SJSA1 (cell line): ENCODE data around the gene CMTM3. TPM values are rescaled to one million over a fixed set of nuclear protein-coding genes. Genes with fewer than 3 reads are reported as not detected.
A peak's percentile ranks its signal among the peaks of the same experiment; 100 is the strongest.
"Not testable (repeated sequence)": the region's sequence is repeated elsewhere in the genome, so short reads cannot be mapped to it uniquely, and the experiment has no call there.

ENCODE experiments used
- DNase-seq, 2 experiments: peaks; one replicate each; pipeline ENCODE4 v3.0.0-alpha.2; 2015 to 2020; ENCODE audit warnings: low spot score in 2 of 2, low read depth in 1 of 2
- H3K27ac ChIP-seq: fragments of 250-450 bp; sonication (Bioruptor Pico); 2 replicates; pipeline ENCODE4 v1.5.1; 2020; ENCODE audit warnings: mild to moderate bottlenecking, moderate library complexity
- H3K27me3 ChIP-seq: fragments of 250-450 bp; sonication (Bioruptor Pico); replicated peaks from 2 replicates; pipeline ENCODE4 v1.5.1; 2020; ENCODE audit warnings: mild to moderate bottlenecking, moderate library complexity
- H3K36me3 ChIP-seq: fragments of 250-450 bp; sonication (Bioruptor Pico); 2 replicates; pipeline ENCODE4 v1.5.1; 2020; ENCODE audit warnings: mild to moderate bottlenecking
- H3K4me1 ChIP-seq: fragments of 250-450 bp; sonication (Bioruptor Pico); replicated peaks from 2 replicates; pipeline ENCODE4 v1.6.1; 2021; ENCODE audit warnings: mild to moderate bottlenecking
- H3K4me3 ChIP-seq: fragments of 250-450 bp; sonication (Bioruptor Pico); 2 replicates; pipeline ENCODE4 v1.5.1; 2020; ENCODE audit warnings: mild to moderate bottlenecking
- H3K9me3 ChIP-seq: fragments of 250-450 bp; sonication (Bioruptor Pico); replicated peaks from 2 replicates; pipeline ENCODE4 v1.5.1; 2020; ENCODE audit warnings: mild to moderate bottlenecking
- total RNA-seq: library from RNA; depleted of rRNA; stranded (reverse); fragments of >200 nt; shearing (Covaris generic); gene quantifications from 2 replicates; pipeline ENCODE4 v1.2.3, GENCODE V29; 2014

The CMTM3 gene
- total RNA-seq, 1 experiment from 2014 or later, result 18.9 TPM

DNA sequence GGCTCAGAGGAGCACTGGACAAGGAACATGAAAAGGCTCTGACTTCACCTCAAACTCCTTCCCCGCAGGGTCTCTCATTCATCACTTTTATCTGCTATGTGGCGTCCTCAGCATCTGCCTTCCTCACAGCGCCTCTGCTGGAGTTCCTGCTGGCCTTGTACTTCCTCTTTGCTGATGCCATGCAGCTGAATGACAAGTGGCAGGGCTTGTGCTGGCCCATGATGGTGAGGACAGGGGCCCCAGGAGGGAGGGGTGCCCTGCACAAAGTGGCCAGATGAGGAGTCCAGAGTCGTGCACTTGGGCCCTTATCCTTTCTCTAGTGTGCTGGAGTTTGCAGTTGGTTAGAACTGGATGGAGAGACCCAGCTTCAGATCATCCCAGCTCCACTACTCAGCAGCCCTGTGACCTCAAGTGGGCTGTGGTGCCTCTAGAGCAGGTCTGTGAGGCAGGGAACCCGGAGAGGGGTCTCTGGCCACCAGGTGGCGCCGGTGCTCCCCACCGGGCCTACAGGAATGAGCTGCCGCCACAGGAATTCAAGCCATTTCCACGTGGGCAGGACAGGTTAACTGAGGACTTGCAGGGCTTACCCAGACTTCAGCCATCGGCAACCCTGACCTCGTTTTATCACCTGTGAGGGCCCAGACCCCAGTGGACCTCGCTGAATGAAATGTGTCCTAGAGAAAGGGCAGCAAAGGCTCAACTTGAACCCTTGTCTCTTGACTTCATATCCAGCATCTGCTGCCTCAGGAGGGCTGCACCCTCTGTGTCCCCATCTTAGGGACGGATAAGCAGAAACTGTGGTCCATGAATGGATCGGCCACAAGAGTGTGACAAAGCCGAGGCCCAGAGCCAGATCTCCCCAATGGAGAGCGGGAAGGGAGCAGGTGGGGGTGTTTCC lies 4.0 kb downstream of the CMTM3 start:
- 0 out of 2 replicates have a peak overlapping the region, but pooled peaks have one; percentile 11 for H3K27ac ChIP-seq
- no peak overlapping the region for H3K4me3 ChIP-seq
- peaks cover 61% of the 10 kb centered on the region for H3K36me3 ChIP-seq
- no peaks in the 10 kb centered on the region for H3K9me3 ChIP-seq
- peaks cover 24% of the 10 kb centered on the region for H3K4me1 ChIP-seq
- peak; percentile 80 to 91 for DNase-seq
- no peaks in the 10 kb centered on the region for H3K27me3 ChIP-seq

DNA sequence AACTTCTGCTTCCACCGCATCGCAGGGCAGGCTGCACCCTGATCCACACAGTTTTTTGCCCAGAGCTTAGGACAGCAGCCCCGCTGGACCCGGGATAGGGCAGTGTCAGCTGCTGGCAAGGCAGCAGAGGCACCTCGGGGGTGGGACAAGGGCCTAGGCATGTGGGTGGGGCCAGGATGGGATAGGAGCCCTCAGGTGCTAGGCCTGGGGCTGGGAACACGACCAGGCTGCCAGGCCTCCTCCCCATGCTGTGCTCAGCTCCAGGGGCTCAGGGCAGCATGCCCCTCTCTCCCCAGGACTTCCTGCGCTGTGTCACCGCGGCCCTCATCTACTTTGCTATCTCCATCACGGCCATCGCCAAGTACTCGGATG lies 4.6 kb downstream of the CMTM3 start:
- peaks cover 18% of the 10 kb centered on the region for H3K4me1 ChIP-seq
- H3K27me3 ChIP-seq, result no peaks in the 10 kb centered on the region
- no peak overlapping the region for H3K27ac ChIP-seq
- no peak overlapping the region for H3K4me3 ChIP-seq
- no peaks in the 10 kb centered on the region for H3K9me3 ChIP-seq
- no peak for DNase-seq
- H3K36me3 ChIP-seq, result peaks cover 65% of the 10 kb centered on the region

DNA sequence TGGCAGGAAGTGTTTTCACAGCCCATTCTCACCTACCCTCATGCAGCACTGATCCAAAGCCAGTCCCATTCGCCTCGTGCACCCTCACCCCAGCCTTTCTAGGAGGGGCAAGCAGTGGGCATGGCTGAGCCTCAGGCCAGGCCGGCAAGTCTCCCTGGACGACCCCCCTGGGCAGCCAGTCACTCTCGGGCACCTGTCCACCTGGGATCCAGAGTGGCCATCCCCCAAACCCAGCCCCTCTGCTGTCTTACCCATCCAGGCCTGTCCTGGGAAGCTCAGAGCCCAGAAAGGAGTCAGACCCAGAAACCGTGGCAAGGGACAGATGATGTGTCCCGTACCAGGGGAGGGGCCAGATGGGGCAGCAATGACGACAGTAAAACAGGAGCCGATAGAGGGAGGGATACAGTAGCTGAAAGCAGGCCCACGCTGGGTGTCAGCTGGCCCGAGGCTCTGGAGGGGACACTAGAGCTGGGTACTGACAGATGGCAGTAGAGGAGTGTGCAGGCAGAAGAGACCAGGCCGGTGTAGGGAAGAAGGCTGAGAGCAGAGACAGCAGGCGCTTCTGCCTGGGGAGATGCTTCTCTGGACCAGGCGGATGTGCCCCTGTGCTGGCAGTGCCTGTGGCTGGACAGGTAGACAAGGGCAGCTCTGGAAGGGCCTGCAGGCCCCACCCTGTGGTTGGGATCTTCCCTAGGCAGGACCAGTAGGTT lies 5.8 kb downstream of the CMTM3 start:
- H3K4me3 ChIP-seq, result no peak overlapping the region

DNA sequence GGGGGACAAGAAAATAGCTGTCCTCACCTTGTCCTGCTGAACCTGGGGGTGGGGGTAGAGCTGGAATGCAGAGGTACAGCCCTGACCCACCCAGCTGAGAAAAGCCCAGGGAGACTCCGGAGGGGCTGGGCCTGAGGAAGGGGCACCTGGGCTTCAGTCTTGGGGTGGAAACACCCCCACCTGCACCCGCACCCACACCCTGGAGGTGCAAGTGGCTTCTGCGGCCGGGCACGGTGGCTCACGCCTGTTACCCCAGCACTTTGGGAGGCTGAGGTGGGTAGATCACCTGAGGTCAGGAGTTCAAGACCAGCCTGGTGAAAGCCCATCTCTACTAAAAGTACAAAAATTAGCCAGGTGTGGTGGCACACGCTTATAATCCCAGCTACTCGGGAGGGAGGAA lies 7.4 kb downstream of the CMTM3 start:
- DNase-seq, H3K27ac ChIP-seq, H3K4me3 ChIP-seq, H3K4me1 ChIP-seq, H3K9me3 ChIP-seq, H3K27me3 ChIP-seq: not testable (repeated sequence)
- peaks cover 61% of the 10 kb centered on the region for H3K36me3 ChIP-seq

More for the DNA sequence above, 5.8 kb downstream of the CMTM3 start:
- peaks cover 61% of the 10 kb centered on the region for H3K36me3 ChIP-seq
- no peak for DNase-seq
- no peaks in the 10 kb centered on the region for H3K27me3 ChIP-seq
- H3K4me1 ChIP-seq, result peaks cover 17% of the 10 kb centered on the region
- H3K9me3 ChIP-seq, result no peaks in the 10 kb centered on the region
- H3K27ac ChIP-seq, result no peak overlapping the region

DNA sequence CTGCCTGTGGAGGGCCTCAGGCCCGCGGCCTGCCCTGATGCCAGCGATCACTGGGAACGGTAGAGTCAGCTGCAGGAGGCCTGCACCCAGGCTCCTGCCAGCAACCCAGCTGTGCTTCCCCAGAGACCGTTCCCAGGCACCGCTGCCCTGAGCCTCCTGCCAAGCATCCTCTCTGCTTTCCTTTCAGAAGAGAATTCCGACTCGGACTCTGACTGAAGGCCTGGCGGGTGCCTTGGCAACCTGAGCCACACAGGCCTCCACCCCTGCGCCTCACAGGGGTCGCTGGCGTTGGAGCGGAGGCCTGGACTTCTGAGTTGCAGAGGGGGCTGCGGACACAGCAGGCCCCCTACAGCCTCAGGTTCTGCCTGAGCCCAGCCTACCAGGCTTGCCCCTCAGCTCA lies 7.9 kb downstream of the CMTM3 start:
- H3K9me3 ChIP-seq, result no peaks in the 10 kb centered on the region

DNA sequence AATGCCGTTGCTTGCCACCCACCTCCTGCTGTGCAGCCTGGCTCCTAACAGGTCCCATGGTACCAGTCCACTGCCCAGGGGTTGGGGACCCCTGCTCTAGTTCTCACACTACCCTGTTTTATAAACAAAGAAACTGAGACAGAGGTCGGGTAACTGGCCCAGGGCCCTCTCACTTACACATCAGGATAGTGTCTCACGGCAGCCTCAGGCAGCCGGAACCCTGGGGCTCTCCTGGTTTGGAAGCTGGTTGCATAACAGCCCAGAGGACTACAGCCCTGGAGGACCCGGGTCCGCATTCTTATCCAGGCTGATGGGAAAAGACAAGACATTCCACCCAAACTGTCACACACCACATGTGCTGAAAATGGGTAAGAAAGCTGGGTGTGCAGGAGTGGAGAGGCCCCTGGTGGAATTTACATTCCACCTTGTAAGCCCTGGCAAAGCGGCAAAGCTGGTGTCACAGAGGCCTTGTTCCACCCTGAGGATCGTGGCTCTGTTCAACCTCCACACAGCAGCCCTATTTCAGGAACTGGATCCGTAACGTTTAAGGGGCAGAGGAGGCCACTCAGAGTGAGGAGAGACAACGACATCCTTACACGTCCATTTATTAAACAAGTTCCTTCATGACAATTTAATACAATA lies 9.8 kb downstream of the CMTM3 start:
- H3K4me3 ChIP-seq, result no peak overlapping the region
- H3K36me3 ChIP-seq, result peaks cover 48% of the 10 kb centered on the region
- H3K9me3 ChIP-seq, result no peaks in the 10 kb centered on the region
- H3K27ac ChIP-seq, result no peak overlapping the region
- H3K27me3 ChIP-seq, result no peaks in the 10 kb centered on the region; the same call in 1 of the 2 replicates
- H3K4me1 ChIP-seq, result peaks cover 15% of the 10 kb centered on the region
- DNase-seq, result no peak

More for the DNA sequence above, 7.9 kb downstream of the CMTM3 start:
- no peak overlapping the region for H3K4me3 ChIP-seq
- no peaks in the 10 kb centered on the region; the same call in 1 of the 2 replicates for H3K27me3 ChIP-seq
- DNase-seq, result no peak
- H3K4me1 ChIP-seq, result peaks cover 8% of the 10 kb centered on the region
- peaks cover 61% of the 10 kb centered on the region for H3K36me3 ChIP-seq
- no peak overlapping the region for H3K27ac ChIP-seq

DNA sequence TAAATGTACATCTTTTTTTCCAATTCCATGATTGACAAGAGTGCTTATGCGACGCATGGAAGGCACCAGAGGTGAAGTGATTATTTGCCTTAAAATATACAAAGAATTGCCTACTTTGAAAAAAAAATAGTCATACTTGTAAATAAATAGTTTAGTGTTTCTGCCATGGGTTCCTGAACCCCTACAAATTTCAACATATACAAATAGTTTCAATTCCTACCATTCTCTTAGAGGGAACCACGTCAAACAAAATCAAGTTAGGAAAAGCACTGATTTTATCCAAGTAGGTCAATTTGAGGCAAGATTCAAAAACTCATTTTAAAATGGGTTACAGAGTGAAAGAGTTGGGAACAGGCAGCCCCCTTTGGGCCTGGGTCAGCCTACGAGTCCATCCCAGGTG lies 11.7 kb downstream of the CMTM3 start:
- H3K27me3 ChIP-seq, result no peaks in the 10 kb centered on the region; the same call in 1 of the 2 replicates
- H3K36me3 ChIP-seq, result peaks cover 32% of the 10 kb centered on the region
- no peak for DNase-seq
- no peak overlapping the region for H3K27ac ChIP-seq
- H3K4me1 ChIP-seq, result peaks cover 25% of the 10 kb centered on the region
- H3K4me3 ChIP-seq, result no peak overlapping the region
- H3K9me3 ChIP-seq, result no peaks in the 10 kb centered on the region

DNA sequence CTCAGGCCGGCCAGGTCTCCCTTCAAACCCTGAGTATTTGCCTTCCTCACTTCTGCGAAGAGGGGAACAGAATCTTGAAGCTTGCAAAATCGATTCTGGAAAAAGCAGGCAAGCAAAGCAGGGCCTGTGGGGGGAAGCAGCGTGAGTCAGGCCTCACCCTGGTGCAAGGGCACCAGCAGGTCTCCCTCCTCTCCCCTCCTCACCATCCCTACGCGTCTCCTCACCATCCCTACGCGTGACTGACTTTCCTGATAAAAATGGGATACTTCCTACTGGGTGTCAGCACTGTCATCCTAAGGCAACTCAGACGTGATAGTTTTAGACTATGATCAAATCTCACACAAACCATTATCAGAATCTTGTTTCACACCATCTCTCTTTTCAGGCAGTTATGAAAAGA lies 12.1 kb downstream of the CMTM3 start:
- H3K4me1 ChIP-seq, result peaks cover 25% of the 10 kb centered on the region
- H3K9me3 ChIP-seq, result no peaks in the 10 kb centered on the region
- H3K36me3 ChIP-seq, result peaks cover 27% of the 10 kb centered on the region
- no peak overlapping the region for H3K27ac ChIP-seq
- H3K4me3 ChIP-seq, result no peak overlapping the region
- no peaks in the 10 kb centered on the region; the same call in 1 of the 2 replicates for H3K27me3 ChIP-seq
- no peak for DNase-seq

DNA sequence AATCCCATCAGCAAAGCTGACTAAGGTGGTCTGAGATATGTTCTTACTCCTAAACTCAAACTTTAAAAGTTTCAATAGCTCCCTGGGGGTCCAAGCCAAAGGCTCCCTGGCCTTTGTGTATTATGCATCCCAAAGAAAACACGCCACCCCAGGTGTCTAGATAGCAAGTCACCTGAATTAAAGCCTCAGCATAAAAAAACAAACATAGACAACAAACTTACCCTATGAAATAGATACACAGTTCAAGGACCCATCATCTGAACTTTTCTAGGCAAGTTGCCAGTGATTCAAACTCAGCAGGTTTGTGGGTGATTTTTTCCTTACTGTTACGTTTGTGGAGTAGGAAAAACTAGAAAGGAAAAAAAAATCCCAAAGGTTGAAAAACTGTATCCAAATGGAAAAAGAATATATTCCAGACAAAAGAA lies 12.5 kb downstream of the CMTM3 start:
- Histone ChIP-seq H3K36me3 (peaks cover 23% of the 10 kb centered on the region), H3K4me3 (no peak overlapping the region), H3K27me3 (no peaks in the 10 kb centered on the region; the same call in 1 of the 2 replicates), H3K4me1 (peaks cover 25% of the 10 kb centered on the region), H3K9me3 (no peaks in the 10 kb centered on the region), H3K27ac (no peak overlapping the region)
- DNase-seq, result no peak

DNA sequence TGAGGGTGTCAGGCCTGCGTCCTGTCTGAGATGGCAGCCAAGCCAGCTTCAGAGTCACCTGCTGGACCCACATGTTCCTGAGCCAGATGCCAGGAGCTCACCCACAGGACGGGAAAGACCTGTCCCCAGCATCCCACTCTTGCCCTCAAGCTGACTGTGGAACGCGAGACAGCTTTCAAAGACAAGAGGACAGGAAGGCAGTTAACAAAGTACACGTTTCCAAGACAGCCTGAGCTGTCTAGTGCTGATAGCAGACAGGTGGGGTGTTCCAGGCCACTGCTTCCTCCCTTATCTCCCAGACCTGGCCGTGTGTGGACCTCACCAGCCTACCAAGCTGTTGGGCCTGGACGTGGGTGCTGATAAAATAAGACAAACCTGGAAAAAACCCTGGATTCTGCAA lies 13.2 kb downstream of the CMTM3 start:
- H3K4me1 ChIP-seq, result peaks cover 25% of the 10 kb centered on the region
- peaks cover 16% of the 10 kb centered on the region for H3K36me3 ChIP-seq
- no peak overlapping the region for H3K27ac ChIP-seq
- H3K27me3 ChIP-seq, result no peaks in the 10 kb centered on the region; the same call in 1 of the 2 replicates
- no peaks in the 10 kb centered on the region for H3K9me3 ChIP-seq
- no peak overlapping the region for H3K4me3 ChIP-seq
- no peak for DNase-seq

DNA sequence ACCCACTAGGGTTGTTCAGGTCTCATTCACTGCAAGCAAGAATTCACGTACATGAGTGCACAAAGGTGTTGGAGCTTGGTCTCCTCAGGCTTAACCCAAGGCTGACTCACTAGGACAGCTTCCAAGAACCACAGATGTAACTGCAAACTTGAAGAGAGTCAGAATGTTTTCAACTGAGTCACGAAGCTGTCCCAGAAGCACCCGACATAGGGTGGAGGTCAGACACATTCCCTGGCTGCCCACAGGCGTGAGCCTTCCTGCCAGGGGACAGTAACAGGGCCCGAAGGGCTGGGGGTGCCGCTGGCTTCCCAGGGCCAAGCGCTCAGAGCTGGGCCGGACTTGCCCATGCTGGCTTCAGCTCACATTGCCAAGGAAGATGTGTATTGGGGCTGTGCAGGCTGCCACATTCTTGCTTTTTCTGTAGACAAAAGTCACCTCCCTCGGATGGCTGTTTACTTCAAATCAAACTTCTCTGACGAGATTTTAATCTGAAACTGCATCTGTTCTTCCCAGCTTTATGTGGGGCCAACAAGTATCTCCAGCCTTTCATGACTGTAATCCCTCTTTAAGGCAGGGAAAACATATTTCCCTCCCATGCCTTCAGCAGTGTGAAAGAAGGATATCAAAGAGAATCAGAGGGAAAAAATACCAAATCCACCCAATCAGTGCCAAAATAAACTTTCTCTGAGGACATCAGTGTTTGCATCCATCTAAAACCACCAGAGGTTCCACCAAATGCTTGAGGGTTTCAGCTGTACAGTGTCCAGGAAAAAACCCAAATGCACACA lies 14.3 kb downstream of the CMTM3 start:
- Histone ChIP-seq H3K27ac (peak overlapping the region; percentile 65), H3K4me1 (peaks cover 25% of the 10 kb centered on the region), H3K36me3 (peaks cover 7% of the 10 kb centered on the region), H3K4me3 (no peak overlapping the region), H3K9me3 (no peaks in the 10 kb centered on the region), H3K27me3 (no peaks in the 10 kb centered on the region; the same call in 1 of the 2 replicates)
- peak; percentile 83 to 86 for DNase-seq

DNA sequence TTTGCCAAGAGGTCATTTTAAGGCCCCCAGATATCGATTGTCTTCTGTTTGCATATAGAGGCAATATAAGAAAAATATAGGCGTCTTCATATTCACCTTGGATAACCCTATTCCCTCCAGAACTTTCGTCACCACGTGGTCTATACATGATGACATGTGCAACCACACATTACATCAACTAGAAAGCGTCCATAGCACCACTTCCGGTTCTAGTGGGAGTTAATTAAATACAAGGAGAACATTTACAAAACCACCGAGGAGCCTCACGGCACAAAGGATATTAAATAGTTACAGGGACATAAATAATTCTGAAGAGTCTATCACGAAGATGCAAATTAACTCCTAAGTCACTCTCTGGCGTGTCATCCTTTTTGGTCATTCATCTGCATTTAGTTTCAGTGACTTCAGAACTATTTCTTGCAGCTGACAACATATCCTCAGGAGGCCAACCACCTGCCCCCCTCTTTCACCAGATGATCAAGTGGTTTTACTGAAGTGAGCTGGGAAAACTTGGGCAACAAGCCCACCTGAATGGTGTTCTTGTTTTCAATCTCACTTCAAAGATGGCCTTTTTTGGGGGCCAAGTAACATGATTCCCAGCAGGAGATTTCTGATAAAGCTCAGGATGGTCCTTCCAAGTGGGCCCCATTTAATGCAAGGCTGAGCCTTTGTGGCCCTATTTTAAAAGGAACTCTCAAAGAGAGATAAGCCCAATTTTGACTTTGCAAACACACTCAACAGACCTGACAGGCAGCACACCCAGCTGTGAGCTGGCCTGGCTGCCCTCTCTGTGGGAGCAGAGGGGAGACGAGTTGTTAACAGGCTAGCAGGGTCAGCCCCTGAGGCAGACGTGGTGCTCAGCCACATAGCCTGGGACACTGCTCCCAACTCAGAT lies 15.3 kb downstream of the CMTM3 start:
- Histone ChIP-seq H3K4me3 (no peak overlapping the region), H3K27ac (peak overlapping the region; percentile 65), H3K9me3 (no peaks in the 10 kb centered on the region), H3K27me3 (no peaks in the 10 kb centered on the region; the same call in 1 of the 2 replicates), H3K36me3 (peaks cover 2% of the 10 kb centered on the region; the same call in 1 of the 2 replicates), H3K4me1 (peaks cover 25% of the 10 kb centered on the region)
- peak in 1 of 2 experiments; percentile 34 for DNase-seq
